Activated CD8-positive, alpha-beta memory T cell treated with anti-CD3 and anti-CD28 coated beads for 4 hours (primary cell): ENCODE data around the gene DMRT2.

ENCODE experiments used
- DNase-seq, 2 donors: peaks; one replicate each; pipeline ENCODE4 v3.0.0-alpha.2; 2020; ENCODE audit warnings: low read depth in 2 of 2

DMRT2 gene

GRCh38 chr9:1047591-1048230, 2.4 kb upstream of the DMRT2 start:
- no peak for DNase-seq

GRCh38 chr9:1048231-1048619, 1.9 kb upstream of the DMRT2 start:
- DNase-seq = no peak

- DNase-seq = no peak
Measured at GRCh38 chr9:1048811-1049210, 1.3 kb upstream of the DMRT2 start.

- DNase-seq = no peak
Measured at GRCh38 chr9:1049641-1050040, 516 bp upstream of the DMRT2 start.

GRCh38 chr9:1051210-1051583, 1.0 kb downstream of the DMRT2 start:
- no peak for DNase-seq

GRCh38 chr9:1051584-1052275, 1.6 kb downstream of the DMRT2 start:
- DNase-seq = no peak

- DNase-seq = no peak
Measured at GRCh38 chr9:1052365-1053281, 2.5 kb downstream of the DMRT2 start.

GRCh38 chr9:1053282-1053621, 3.1 kb downstream of the DMRT2 start:
- no peak for DNase-seq

GRCh38 chr9:1053986-1054425, 3.8 kb downstream of the DMRT2 start:
- DNase-seq = no peak

- no peak for DNase-seq
Measured at GRCh38 chr9:1055166-1055565, 5.0 kb downstream of the DMRT2 start.

- DNase-seq = no peak
Measured at GRCh38 chr9:1057910-1058309, 7.8 kb downstream of the DMRT2 start.

- DNase-seq = no peak
Measured at GRCh38 chr9:1058826-1059487, 8.8 kb downstream of the DMRT2 start.

GRCh38 chr9:1065130-1065529, 15.0 kb downstream of the DMRT2 start:
- no peak for DNase-seq

- DNase-seq = no peak
Measured at GRCh38 chr9:1070692-1071091, 20.5 kb downstream of the DMRT2 start.

GRCh38 chr9:1071730-1072129, 21.6 kb downstream of the DMRT2 start:
- DNase-seq = no peak

GRCh38 chr9:1073497-1073896, 23.3 kb downstream of the DMRT2 start:
- no peak for DNase-seq

- DNase-seq = no peak
Measured at GRCh38 chr9:1077616-1078015, 27.5 kb downstream of the DMRT2 start.

- DNase-seq = no peak
Measured at GRCh38 chr9:1083325-1083913, 33.3 kb downstream of the DMRT2 start.

GRCh38 chr9:1085086-1085485, 34.9 kb downstream of the DMRT2 start:
- DNase-seq = no peak

GRCh38 chr9:1086517-1086916, 36.4 kb downstream of the DMRT2 start:
- DNase-seq = no peak

GRCh38 chr9:1087120-1087881, 37.1 kb downstream of the DMRT2 start:
- DNase-seq = no peak
